ENCODE measurements around the gene AOAH.

DNA sequence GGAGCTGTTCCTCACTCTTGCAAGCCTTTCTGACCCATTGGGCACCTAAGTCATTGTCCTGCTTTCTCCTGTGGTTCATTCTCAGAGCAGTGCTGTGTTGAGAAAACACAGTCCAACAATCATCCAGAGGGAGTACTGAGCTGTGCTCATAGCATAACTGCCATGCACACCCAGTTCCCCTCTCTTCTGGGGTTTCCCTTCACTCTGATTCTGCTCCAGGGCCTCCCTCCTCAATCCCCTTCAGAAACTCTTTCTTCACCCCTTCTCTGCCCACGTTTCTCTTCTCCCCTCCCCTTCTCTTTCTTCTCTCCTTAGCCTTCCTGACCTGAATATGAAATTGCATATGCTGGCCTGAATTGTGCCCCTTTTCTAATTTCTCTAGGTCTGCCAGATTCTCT lies 155.8 kb downstream of the AOAH start:
- TF ChIP-seq, protein P1, sequence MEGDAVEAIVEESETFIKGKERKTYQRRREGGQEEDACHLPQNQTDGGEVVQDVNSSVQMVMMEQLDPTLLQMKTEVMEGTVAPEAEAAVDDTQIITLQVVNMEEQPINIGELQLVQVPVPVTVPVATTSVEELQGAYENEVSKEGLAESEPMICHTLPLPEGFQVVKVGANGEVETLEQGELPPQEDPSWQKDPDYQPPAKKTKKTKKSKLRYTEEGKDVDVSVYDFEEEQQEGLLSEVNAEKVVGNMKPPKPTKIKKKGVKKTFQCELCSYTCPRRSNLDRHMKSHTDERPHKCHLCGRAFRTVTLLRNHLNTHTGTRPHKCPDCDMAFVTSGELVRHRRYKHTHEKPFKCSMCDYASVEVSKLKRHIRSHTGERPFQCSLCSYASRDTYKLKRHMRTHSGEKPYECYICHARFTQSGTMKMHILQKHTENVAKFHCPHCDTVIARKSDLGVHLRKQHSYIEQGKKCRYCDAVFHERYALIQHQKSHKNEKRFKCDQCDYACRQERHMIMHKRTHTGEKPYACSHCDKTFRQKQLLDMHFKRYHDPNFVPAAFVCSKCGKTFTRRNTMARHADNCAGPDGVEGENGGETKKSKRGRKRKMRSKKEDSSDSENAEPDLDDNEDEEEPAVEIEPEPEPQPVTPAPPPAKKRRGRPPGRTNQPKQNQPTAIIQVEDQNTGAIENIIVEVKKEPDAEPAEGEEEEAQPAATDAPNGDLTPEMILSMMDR (IDR thresholded peaks at IDR 0.05) = no peak
- TF ChIP-seq POLR2AphosphoS5 (IDR thresholded peaks at IDR 0.05) (no peak), POLR2A (IDR thresholded peaks at IDR 0.05) (no peak), EP300 (IDR thresholded peaks at IDR 0.05) (no peak)
